DOHH2 (cell line): Measurements from ENCODE around the gene COLEC11.

Source experiments
- H3F3A ChIP-seq: fragments of 200-600 bp; sonication (generic), shearing (Covaris generic); 2 replicates; pipeline ENCODE4 v1.6.0; 2016; ENCODE audit warnings: antibody characterized with exemption, mild to moderate bottlenecking; ENCODE audit not compliant: control insufficient read depth, insufficient read depth
- H3K27ac ChIP-seq: fragments of 200-600 bp; sonication (generic); 2 replicates; pipeline ENCODE4 v1.5.1; 2014; ENCODE audit warnings: low read depth, mild to moderate bottlenecking, low read length, moderate library complexity
- H3K27me3 ChIP-seq: fragments of 200-600 bp; sonication (generic); 2 replicates; pipeline ENCODE4 v1.6.1; 2014; ENCODE audit warnings: mild to moderate bottlenecking, low read length, mixed read lengths; ENCODE audit not compliant: control insufficient read depth
- H3K36me3 ChIP-seq: fragments of 200-600 bp; sonication (generic); 2 replicates; pipeline ENCODE4 v1.6.1; 2014; ENCODE audit warnings: mild to moderate bottlenecking, low read length, moderate library complexity, mixed read lengths; ENCODE audit not compliant: control insufficient read depth
- H3K4me1 ChIP-seq: fragments of 200-600 bp; sonication (generic); 2 replicates; pipeline ENCODE4 v1.6.1; 2014; ENCODE audit warnings: mild to moderate bottlenecking, low read length, mixed read lengths; ENCODE audit not compliant: control insufficient read depth
- H3K4me2 ChIP-seq: fragments of 200-600 bp; sonication (generic); 2 replicates; pipeline ENCODE4 v1.6.0; 2014; ENCODE audit warnings: mild to moderate bottlenecking, low read length, moderate library complexity
- H3K4me3 ChIP-seq: fragments of 200-600 bp; sonication (generic); 2 replicates; pipeline ENCODE4 v1.5.1; 2014; ENCODE audit warnings: mild to moderate bottlenecking, low read length, mixed read lengths
- H3K79me2 ChIP-seq: fragments of 200-600 bp; sonication (generic); 2 replicates; pipeline ENCODE4 v1.6.1; 2014; ENCODE audit warnings: mild to moderate bottlenecking, low read length, mixed read lengths; ENCODE audit not compliant: control insufficient read depth
- H3K9me2 ChIP-seq: fragments of 200-600 bp; sonication (generic); replicated peaks from 2 replicates; pipeline ENCODE4 v1.6.1; 2014; ENCODE audit warnings: mild to moderate bottlenecking, low read length, mixed read lengths; ENCODE audit not compliant: control insufficient read depth
- H3K9me3 ChIP-seq: fragments of 200-600 bp; sonication (generic); 2 replicates; pipeline ENCODE4 v1.6.1; 2014; ENCODE audit warnings: antibody characterized with exemption, low read length, mixed read lengths; ENCODE audit not compliant: control insufficient read depth, insufficient read depth
- H4K20me1 ChIP-seq: fragments of 200-600 bp; sonication (generic); 2 replicates; pipeline ENCODE4 v1.6.0; 2014; ENCODE audit warnings: low read depth, mild to moderate bottlenecking, antibody characterized with exemption, low read length, moderate library complexity; ENCODE audit not compliant: control insufficient read depth, insufficient read depth
- CTCF ChIP-seq: fragments of 200-600 bp; sonication (generic); IDR thresholded peaks from one replicate; pipeline ENCODE4 v1.5.1; 2014; ENCODE audit warnings: antibody characterized with exemption, mild to moderate bottlenecking, low read depth, low read length; ENCODE audit not compliant: poor library complexity, severe bottlenecking
- EZH2phosphoT487 ChIP-seq: fragments of 200-600 bp; sonication (generic); IDR thresholded peaks from 2 replicates; pipeline ENCODE4 v1.6.1; 2017; ENCODE audit warnings: borderline replicate concordance, mild to moderate bottlenecking, antibody characterized with exemption, low read length, moderate library complexity, mixed read lengths

The COLEC11 gene

GRCh38 chr2:3626118-3626811 lies 31.4 kb downstream of the COLEC11 start:
- Histone ChIP-seq H4K20me1 (no peaks in the 10 kb centered on the region), H3F3A (no peaks in the 10 kb centered on the region), H3K79me2 (no peaks in the 10 kb centered on the region), H3K27me3 (no peaks in the 10 kb centered on the region), H3K4me3 (no peak overlapping the region), H3K27ac (no peak overlapping the region), H3K9me3 (no peaks in the 10 kb centered on the region), H3K4me2 (no peak overlapping the region), H3K4me1 (no peaks in the 10 kb centered on the region), H3K36me3 (no peaks in the 10 kb centered on the region), H3K9me2 (no peaks in the 10 kb centered on the region)
- TF ChIP-seq EZH2phosphoT487 (no peak), CTCF (no peak)

GRCh38 chr2:3626812-3627499 lies 32.0 kb downstream of the COLEC11 start:
- Histone ChIP-seq H3K9me3 (no peaks in the 10 kb centered on the region), H4K20me1 (no peaks in the 10 kb centered on the region), H3K4me2 (no peak overlapping the region), H3K4me1 (no peaks in the 10 kb centered on the region), H3F3A (no peaks in the 10 kb centered on the region), H3K27me3 (no peaks in the 10 kb centered on the region), H3K36me3 (no peaks in the 10 kb centered on the region), H3K4me3 (no peak overlapping the region), H3K9me2 (no peaks in the 10 kb centered on the region), H3K79me2 (no peaks in the 10 kb centered on the region), H3K27ac (no peak overlapping the region)
- TF ChIP-seq CTCF (no peak), EZH2phosphoT487 (no peak)

GRCh38 chr2:3627500-3628100 lies 32.7 kb downstream of the COLEC11 start:
- no peaks in the 10 kb centered on the region for H3K27me3 ChIP-seq
- H3K9me2 ChIP-seq: no peaks in the 10 kb centered on the region
- H3K79me2 ChIP-seq: no peaks in the 10 kb centered on the region
- no peaks in the 10 kb centered on the region for H3K4me1 ChIP-seq
- H3K36me3 ChIP-seq: no peaks in the 10 kb centered on the region
- H3K4me2 ChIP-seq: no peak overlapping the region
- H3K27ac ChIP-seq: no peak overlapping the region
- no peaks in the 10 kb centered on the region for H3K9me3 ChIP-seq
- no peaks in the 10 kb centered on the region for H3F3A ChIP-seq
- no peaks in the 10 kb centered on the region for H4K20me1 ChIP-seq
- H3K4me3 ChIP-seq: no peak overlapping the region
- no peak for TF ChIP-seq EZH2phosphoT487
- no peak for TF ChIP-seq CTCF
